Activated CD8-positive, alpha-beta memory T cell treated with anti-CD3 and anti-CD28 coated beads for 36 hours (primary cell): ENCODE results near the gene HKDC1. TPM values are rescaled to one million over a fixed set of nuclear protein-coding genes. Genes with fewer than 3 reads are reported as not detected.
"Not testable (repeated sequence)": the region's sequence is repeated elsewhere in the genome, so short reads cannot be mapped to it uniquely, and the experiment has no call there.

Experiments used
- CTCF ChIA-PET: fragments of 350-600 bp; sonication (Branson Sonifier 250); formaldehyde crosslinking; loops from one replicate; lab custom pipeline; 2021; ENCODE audit warnings: antibody characterized with exemption; lab: Charles Lee
- POLR2A ChIA-PET: fragments of 350-600 bp; sonication (Branson Sonifier 250); formaldehyde crosslinking; loops from one replicate; lab custom pipeline; 2021; ENCODE audit warnings: antibody characterized with exemption; lab: Charles Lee
- total RNA-seq, 2 experiments: library from RNA; stranded (reverse); gene quantifications; one replicate each; pipeline ENCODE4 v1.2.3, GENCODE V29; 2021

HKDC1 gene
- total RNA-seq, 2 experiments from 2014 or later, result not detected

- POLR2A ChIA-PET, result no interaction called here
Measured at GRCh38 chr10:69259547-69260243, 39.6 kb downstream of the HKDC1 start.

GRCh38 chr10:69261184-69261583 is 41.1 kb downstream of the HKDC1 start:
- ChIA-PET CTCF (no interaction called here), POLR2A (no interaction called here)

More at GRCh38 chr10:69259547-69260243, 39.6 kb downstream of the HKDC1 start:
- CTCF ChIA-PET, result no interaction called here

DNA sequence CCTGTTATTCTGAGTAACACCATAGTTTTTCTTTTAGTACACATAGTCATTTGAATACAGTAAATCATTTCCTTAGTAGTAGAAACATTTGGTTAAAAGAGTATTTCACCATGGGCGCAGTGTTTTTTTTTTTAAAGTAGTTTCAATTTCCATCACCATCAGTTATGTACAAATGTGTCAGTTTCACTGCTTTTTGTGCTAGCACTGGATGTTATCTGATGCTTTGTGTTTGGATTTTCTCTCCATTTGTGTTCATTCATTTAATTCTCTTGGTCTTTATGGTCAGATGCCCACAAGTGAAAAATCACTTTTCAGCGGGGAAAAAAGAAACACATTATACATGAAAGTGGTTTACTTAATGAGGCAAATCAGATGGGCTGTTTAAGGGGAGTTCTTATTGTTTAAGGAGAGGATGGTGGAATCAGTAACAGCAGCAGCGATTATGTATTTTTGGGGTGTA is 42.2 kb downstream of the HKDC1 start:
- POLR2A ChIA-PET, result no interaction called here

GRCh38 chr10:69265521-69265920 is 45.4 kb downstream of the HKDC1 start:
- POLR2A ChIA-PET, result no interaction called here
- CTCF ChIA-PET, result no interaction called here

More for the DNA sequence above, 42.2 kb downstream of the HKDC1 start:
- CTCF ChIA-PET, result no interaction called here

- ChIA-PET POLR2A (interaction anchor here (0.7 kb wide), 1 partner anchor 247 kb away, joined by 3 read pairs; no protein-coding TSS in a partner anchor), CTCF (no interaction called here)
Measured at GRCh38 chr10:69268761-69269416, 48.8 kb downstream of the HKDC1 start.

GRCh38 chr10:69269761-69270160 is 49.6 kb downstream of the HKDC1 start:
- CTCF ChIA-PET, result no interaction called here

GRCh38 chr10:69270990-69271389 is 50.9 kb downstream of the HKDC1 start:
- CTCF ChIA-PET, result no interaction called here
- POLR2A ChIA-PET, result no interaction called here

More at GRCh38 chr10:69269761-69270160, 49.6 kb downstream of the HKDC1 start:
- POLR2A ChIA-PET, result no interaction called here

DNA sequence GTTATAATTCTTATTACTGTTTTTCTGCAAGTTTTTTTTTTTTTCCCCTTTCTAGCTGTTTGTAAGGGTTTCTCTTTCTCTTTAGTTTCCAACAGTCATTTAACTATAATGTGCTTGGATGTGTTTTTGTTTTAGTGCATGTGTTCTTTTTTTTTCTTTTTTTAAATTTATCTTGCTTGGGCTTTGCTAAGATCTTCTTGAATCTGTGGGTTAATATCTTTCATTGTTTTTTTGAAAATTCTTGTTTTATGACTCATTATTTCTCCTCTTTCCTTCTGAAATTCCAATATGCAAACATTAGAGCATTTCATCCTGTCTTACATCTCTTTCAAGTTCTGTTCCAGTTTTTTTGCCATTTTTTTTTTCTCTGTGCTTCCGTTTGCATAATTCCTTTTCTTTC is 52.5 kb downstream of the HKDC1 start:
- POLR2A ChIA-PET, result no interaction called here
- CTCF ChIA-PET, result interaction anchor here (1.4 kb wide), 1 partner anchor 30 kb away, joined by 4 read pairs; no protein-coding TSS in a partner anchor

DNA sequence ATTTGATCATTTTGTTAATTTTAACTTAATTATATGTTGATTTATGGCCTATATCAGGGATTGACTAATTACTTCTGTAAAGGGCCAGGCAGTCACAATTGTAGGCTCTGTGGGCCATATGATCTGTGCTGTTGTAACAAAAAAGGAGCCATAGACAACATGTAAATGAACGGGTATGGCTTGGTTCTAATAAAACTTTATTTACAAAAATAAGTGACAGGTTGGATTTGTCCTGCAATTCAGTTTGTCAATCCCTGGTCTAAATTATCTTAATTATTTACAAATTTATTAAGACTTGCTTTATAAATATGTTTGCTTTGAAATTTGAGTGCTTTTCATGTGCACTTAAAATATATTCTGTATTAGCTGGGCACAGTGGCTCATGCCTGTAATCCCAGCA is 55.3 kb downstream of the HKDC1 start:
- ChIA-PET CTCF (no interaction called here), POLR2A (no interaction called here)

- POLR2A ChIA-PET, result no interaction called here
- CTCF ChIA-PET, result no interaction called here
Measured at GRCh38 chr10:69276503-69276902, 56.4 kb downstream of the HKDC1 start.

DNA sequence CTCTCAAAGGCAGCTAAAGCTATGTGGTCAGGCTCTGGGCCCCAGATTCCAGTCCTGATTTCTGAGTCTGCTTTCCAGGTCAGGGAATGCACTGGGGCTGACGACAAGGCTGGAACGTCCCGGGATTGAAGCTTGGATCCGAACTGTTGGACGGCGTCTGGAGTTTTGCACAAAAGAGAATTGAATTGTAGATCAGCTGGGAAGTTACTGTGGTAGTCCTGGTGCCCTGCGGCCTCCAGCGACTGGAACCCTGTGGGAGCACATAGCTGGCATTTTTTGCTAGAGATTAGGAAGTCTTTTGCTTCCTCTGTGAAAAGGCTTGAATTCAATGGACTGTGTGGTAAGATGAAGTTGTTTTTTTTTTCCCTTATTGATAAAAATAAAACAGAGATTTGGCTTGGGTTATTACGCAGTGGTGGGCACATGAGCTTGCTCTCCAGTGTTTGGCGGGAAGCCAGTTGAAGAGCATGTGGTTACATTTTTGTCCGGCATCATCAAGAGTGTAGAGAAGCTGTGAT is 58.4 kb downstream of the HKDC1 start, which contains the start of gene HK1:
Gene HK1 (plus strand): TSS at position 51 of the 518 bp plus-strand sequence.
- POLR2A ChIA-PET, result no interaction called here
- CTCF ChIA-PET, result no interaction called here

DNA sequence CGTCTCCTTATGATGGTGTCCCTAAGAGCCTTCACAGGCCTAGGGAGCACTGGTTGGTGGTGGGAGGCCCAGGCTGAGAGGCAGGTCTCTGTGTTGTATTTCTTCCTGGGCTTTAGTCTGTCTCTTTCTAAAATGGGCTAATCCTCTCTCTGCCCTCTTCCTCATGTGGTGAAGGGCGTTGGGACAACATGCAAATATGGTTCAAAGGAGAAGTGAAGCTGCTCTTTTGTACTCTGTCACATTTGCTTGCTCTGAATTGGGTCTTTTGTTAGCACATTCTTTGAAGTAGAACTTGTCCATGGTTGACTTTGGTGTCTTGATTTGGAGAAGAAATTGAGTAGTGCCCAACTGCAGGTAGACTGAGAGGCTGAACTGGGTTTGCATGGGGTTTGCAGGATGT is 59.0 kb downstream of the HKDC1 start:
- POLR2A ChIA-PET, result no interaction called here
- CTCF ChIA-PET, result no interaction called here

DNA sequence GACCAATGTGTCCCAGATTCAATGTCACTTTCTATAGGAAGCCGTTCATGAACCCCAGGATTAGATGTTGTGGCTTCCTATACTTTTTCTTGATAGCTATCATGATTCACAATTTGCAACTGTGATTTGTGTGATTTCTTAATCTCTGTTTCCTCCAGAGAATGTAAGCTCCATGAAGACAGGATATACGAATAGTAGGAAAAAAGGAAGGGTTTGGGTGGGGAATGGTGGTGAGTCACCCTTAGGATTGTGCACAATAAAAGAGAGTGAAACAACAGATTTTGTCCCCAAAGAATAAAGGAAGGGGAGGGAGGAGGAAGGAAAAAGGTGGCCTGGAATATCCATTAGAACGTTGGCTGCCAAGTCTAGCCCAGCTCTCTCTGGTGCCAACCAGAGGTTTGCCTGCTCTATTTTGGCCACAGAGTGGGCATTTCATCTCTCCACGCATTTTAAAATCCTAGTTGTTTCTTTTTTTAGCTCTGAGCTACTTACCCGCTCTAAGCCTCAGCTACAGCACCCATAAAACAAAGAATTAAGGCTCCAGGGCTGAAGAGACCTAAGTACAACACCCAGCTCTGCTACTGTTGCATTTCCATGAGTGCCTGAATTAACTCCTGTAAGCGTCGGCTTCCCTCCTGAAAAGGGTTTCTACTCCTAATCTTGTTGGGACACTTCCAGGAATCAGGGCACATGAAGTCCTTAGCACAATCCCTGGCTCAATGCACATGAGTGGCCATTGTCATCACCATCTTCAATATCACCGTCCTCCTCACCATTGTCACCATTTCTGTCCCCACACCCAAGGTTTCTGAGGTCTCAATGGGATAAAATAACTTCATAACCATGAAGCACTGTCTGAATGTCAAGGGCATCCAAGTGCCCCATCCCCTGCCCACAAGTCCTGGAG is 61.6 kb downstream of the HKDC1 start:
- ChIA-PET POLR2A (no interaction called here), CTCF (no interaction called here)

DNA sequence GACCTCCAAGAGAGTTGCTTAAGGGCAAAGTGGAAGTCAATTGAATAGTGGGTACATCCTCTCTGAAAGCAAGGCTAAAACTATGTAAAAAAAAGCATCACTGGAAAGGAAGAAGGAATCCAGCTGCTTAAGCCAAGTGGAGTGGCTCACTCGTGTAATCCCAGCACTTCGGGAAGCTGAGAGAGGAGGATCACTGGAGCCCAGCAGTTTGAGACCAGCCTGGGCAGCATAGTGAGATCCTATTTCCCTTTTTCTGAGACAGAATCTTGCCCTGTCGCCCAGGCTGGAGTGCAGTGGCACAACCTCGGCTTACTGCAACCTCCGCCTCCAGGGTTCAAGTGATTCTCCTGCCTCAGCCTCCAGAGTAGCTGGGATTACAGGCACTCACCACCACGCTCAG is 64.3 kb downstream of the HKDC1 start:
- POLR2A ChIA-PET, CTCF ChIA-PET: not testable (repeated sequence)

- ChIA-PET POLR2A (no interaction called here), CTCF (no interaction called here)
Measured at GRCh38 chr10:69285699-69286098, 65.6 kb downstream of the HKDC1 start.

- CTCF ChIA-PET, result interaction anchor here (1.0 kb wide), 1 partner anchor 106 kb away, joined by 3 read pairs; no protein-coding TSS in a partner anchor
- POLR2A ChIA-PET, result no interaction called here
Measured at GRCh38 chr10:69287181-69287580, 67.0 kb downstream of the HKDC1 start.

DNA sequence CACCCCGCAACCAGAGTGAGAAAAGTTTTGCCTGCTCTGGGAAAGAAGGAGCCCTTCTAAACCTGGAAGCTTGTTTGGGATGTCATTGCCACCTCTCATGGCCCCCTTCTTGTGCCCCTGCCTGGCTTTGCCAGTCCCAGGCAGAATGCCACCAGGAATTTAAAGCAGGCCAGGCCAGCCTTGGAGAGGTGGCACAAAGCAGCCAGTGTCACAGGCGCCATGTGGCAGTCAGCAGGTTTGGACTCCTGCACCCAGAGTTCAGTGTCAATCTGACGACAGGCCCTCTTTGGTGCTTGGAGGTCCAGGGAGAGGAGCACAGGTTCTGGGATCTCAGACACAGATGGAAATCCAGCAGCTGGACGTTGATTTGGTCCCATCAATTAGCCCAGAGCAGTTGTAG is 70.9 kb downstream of the HKDC1 start:
- ChIA-PET POLR2A (no interaction called here), CTCF (no interaction called here)

GRCh38 chr10:69292459-69292858 is 72.3 kb downstream of the HKDC1 start:
- CTCF ChIA-PET, result no interaction called here
- POLR2A ChIA-PET, result no interaction called here

GRCh38 chr10:69295027-69295636 is 75.0 kb downstream of the HKDC1 start:
- ChIA-PET CTCF (interaction anchor here (0.7 kb wide), 1 partner anchor 28 kb away, joined by 3 read pairs; no protein-coding TSS in a partner anchor), POLR2A (no interaction called here)
